AG08395 (cell line): Measurements from ENCODE around the gene LRRC8E.
"Not testable (repeated sequence)": the region's sequence is repeated elsewhere in the genome, so short reads cannot be mapped to it uniquely, and the experiment has no call there.

Experiments
- DNase-seq: peaks from one replicate; pipeline ENCODE4 v3.0.0; 2012; ENCODE audit warnings: mixed read lengths, low spot score

LRRC8E gene

GRCh38 chr19:7908742-7909461 is 20.6 kb downstream of the LRRC8E start:
- DNase-seq, result no peak

DNA sequence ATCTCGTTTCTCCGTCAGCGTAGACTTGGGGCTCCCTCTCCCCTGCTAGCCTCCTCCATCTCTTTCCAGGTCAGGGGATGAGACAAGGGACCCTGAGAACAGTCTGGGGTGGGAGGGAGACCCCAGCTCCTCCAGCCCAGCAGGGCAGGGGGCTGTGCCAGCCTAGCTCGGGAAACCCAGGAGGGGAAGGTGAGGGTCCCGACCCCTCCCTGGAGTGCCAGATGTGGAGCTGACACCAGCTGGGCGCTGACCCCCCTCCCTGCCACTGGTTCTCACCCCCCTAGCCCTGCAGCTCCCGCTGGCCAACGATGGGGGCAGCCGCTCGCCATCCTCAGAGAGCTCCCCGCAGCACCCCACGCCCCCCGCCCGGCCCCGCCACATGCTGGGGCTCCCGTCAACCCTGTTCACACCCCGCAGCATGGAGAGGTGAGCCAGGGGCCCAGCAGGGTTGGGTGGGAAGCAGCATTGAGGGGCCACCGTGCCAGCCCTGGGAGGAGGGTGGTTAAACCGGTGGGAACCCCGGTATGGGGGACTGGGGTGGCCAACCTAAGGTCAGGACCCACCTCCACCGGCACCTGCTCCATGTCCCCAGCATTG is 21.3 kb downstream of the LRRC8E start:
- no peak for DNase-seq

GRCh38 chr19:7910321-7911161 is 22.2 kb downstream of the LRRC8E start:
- DNase-seq, result no peak

GRCh38 chr19:7911508-7912143 is 23.3 kb downstream of the LRRC8E start:
- no peak for DNase-seq

- DNase-seq, result no peak
Measured at GRCh38 chr19:7912144-7912696, 23.9 kb downstream of the LRRC8E start.

- no peak for DNase-seq
Measured at GRCh38 chr19:7912697-7913564, 24.6 kb downstream of the LRRC8E start.

DNA sequence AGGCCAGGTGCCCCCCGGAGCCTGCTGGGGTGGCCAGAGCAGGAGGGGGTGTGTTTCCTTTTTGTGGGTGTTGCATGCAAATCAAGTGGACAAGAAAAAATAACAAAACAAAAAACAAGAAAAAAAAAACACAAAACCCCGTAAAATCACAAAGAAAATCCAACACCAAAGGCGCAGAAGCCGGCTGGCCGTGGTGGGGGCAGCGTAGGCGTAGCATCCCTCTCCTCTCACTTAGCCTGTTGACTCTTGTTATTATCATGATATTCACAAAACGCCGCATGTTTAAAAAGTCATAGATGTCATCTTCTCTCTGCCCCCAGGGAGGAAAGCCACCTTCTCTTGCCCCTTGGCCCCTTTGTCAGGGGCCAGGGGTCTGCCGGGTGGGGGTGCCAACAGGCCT is 25.3 kb downstream of the LRRC8E start:
- no peak for DNase-seq

DNA sequence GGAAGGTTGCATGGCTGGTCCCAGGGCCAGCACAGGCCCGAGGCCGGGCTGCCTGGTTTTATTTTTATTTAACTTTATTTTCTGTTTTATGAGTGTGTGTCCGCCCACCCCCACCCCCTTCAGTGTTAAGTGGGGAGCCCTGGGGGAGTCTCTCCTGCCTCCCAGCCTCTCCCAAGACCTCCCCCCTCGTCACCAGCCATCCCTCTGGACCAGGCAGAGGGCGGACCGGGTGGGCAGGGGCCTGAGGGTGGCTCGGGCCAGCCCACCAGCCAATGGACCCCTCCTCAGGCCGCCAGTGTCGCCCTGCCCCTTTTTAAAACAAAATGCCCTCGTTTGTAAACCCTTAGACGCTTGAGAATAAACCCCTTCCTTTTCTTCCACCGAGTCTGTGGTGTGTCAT is 25.8 kb downstream of the LRRC8E start:
- DNase-seq, result no peak

DNA sequence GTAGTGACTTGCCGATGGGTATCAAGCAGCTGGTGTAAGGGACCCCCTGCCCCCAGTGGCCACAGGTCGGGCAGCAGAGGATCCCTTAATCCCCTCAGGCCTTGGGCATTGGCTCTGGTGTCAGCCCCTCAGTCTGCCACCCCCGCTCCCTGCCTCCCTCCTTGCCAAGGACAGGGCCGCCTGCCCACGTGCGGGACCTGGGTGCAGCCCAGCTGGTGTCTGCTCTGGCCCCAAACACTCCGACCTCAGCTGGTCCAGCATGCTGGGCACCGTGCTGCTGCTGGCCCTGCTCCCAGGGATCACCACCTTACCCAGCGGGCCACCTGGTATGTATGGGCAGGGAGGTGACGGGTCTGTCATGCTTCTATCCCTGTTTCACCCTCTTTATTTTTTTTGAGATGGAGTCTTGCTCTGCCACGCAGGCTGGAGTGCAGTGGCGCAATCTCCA is 26.3 kb downstream of the LRRC8E start, which contains the start of gene TGFBR3L:
TGFBR3L (plus strand) TSS at position 233 of the 448 bp plus-strand sequence.
- no peak for DNase-seq

DNA sequence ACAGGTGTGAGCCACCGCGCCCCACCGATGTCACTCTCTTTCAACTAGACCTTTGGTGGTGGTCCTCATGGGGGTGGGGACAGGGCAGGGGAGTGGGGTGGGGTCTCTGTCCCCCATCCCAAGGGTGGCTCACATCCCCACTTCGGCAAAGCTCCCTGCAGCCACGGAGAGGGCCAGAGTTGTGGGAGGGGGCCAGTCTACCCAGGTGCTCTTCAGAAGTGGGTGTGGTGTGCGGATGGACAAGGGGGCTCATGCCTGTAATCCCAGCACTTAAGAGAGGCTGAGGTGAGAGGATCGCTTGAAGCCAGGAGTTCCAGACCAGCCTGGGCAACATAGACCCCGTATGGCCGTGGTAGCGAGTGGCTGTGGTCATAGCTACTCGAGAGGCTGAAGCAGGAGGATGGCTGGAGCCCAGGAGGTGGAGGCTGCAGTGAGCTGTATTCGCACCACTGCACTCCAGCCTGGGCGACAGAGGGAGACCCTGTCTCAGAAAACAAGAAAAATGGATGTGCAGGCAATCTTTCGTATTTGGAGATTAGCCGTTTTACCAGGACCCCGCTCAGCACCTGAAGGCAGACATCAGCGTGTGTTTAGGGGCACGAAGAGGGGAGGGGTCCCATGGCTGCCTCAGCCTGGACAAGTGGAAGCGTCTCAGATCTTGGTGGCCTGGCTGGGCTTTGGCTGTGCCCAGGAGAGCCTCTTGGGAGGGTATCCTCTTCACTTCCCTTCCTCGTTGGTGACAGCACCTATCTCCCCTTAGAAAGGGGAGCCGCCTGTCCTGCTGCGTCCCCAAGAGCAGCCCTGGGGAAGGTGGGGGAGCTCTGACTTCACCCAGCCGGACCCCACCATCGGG is 27.2 kb downstream of the LRRC8E start:
- DNase-seq, result no peak

GRCh38 chr19:7916103-7916954 is 28.0 kb downstream of the LRRC8E start:
- DNase-seq, result peak; percentile 15

DNA sequence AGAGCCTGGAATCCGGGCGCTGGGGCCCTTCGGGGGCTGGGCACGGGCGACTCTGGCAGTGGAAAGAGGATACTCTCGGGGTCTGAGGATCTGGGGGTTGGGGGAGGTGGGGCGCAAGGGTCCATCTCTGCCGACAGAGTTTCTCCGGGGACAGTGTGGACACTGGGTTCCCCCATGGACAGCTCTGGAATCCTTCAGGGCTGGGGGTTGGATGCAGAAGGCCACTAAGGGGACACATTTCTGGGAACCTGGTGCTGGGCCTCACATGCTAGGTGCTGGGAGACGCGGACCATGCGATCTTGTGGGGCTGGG is 28.6 kb downstream of the LRRC8E start:
- DNase-seq, result no peak

GRCh38 chr19:7917267-7918061 is 29.2 kb downstream of the LRRC8E start:
- DNase-seq, result peak; percentile 70

GRCh38 chr19:7918062-7918614 is 29.8 kb downstream of the LRRC8E start:
- not testable (repeated sequence) for DNase-seq

DNA sequence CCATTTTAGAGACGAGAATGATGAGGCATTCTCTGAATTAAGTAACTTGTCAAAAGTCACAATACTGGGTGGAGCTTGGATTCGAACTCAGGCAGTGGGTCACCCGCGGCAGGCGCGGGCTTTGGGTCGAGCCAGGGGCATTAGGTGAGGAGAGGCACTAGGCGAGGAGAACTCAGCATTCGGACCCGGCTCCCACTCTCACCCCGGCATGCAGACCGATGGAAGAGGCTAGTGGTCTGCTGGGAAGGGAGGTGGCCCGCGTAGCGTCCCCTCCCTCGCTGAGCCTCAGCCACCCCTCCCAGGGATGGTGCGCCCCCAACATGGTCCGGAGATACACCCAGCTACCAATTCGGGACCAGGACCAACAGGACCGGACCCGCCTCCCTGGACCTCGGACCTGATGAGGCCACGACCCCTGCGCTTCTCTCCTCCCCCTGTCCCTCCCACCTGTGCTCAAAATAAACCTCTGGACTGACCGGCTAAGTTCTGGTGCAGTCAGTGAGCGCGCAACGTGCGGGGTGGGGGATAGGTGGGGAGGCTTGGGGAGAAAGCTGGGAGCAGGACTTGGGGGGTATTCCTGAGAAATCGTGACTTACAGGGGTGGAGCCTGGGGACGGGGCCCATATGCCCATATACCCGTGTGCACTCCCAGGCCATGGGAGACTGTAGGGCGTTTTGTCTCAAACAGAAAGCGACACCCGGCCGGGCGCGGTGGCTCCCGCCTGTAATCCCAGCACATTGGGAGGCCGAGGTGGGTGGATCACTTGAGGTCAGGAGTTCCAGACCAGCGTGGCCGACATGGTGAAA is 30.5 kb downstream of the LRRC8E start:
- DNase-seq, result no peak

- peak; percentile 94 for DNase-seq
Measured at GRCh38 chr19:7919610-7920518, 31.6 kb downstream of the LRRC8E start, which contains the start of gene SNAPC2. SNAPC2 (plus strand) TSS chr19:7920338; CDS start chr19:7920367, 29 bp downstream.
